ENCODE data around the gene SCN7A. TPM values are rescaled to one million over a fixed set of nuclear protein-coding genes. Genes with fewer than 3 reads are reported as not detected.
"Not testable (repeated sequence)": the region's sequence is repeated elsewhere in the genome, so short reads cannot be mapped to it uniquely, and the experiment has no call there.

The SCN7A gene
- total RNA-seq, 1 donor from 2014 or later, result 1.6 TPM

- no peak for DNase-seq (ENCODE audit: low spot score in 2 of 2)
- FAIRE-seq, result no peak
Measured at GRCh38 chr2:166364476-166365161, 129.4 kb downstream of the SCN7A start.

GRCh38 chr2:166361351-166362153 lies 132.5 kb downstream of the SCN7A start:
- no peak for DNase-seq (ENCODE audit: low spot score in 2 of 2)

GRCh38 chr2:166360906-166361305 lies 133.1 kb downstream of the SCN7A start:
- FAIRE-seq, result no peak

More at GRCh38 chr2:166361351-166362153, 132.5 kb downstream of the SCN7A start:
- FAIRE-seq, result peak; percentile 3

GRCh38 chr2:166360426-166360825 lies 133.6 kb downstream of the SCN7A start:
- DNase-seq (ENCODE audit: low spot score in 2 of 2) (no peak), FAIRE-seq (no peak)

More at GRCh38 chr2:166360906-166361305, 133.1 kb downstream of the SCN7A start:
- DNase-seq (ENCODE audit: low spot score in 2 of 2), result no peak

GRCh38 chr2:166357950-166358321 lies 136.1 kb downstream of the SCN7A start:
- not testable (repeated sequence) for FAIRE-seq; DNase-seq (ENCODE audit: low spot score in 2 of 2)

- FAIRE-seq, result no peak
Measured at GRCh38 chr2:166357068-166357949, 136.7 kb downstream of the SCN7A start.

More at GRCh38 chr2:166357068-166357949, 136.7 kb downstream of the SCN7A start:
- DNase-seq (ENCODE audit: low spot score in 2 of 2), result no peak

Other genes with a start within 250 kb of the SCN7A start
- gene SCN9A, start 118.3 kb downstream of the SCN7A start, total RNA-seq, result 68.5 TPM

Measured in frontal cortex (tissue), 4 donors.